Activated naive CD4-positive, alpha-beta T cell treated with anti-CD3 and anti-CD28 coated beads, Interleukin-2, amount 50 U/mL, for 24 hours (primary cell): Measurements from ENCODE around the gene FAM186B.

ENCODE experiments used
- H3K27ac Mint-ChIP-seq: one replicate; pipeline ENCODE4 v1.8.0; 2021; ENCODE audit warnings: mild to moderate bottlenecking, mixed read lengths
- H3K27me3 Mint-ChIP-seq: one replicate; pipeline ENCODE4 v1.8.0; 2021; ENCODE audit warnings: mixed read lengths
- H3K36me3 Mint-ChIP-seq: one replicate; pipeline ENCODE4 v1.8.0; 2021; ENCODE audit warnings: mixed read lengths
- H3K4me1 Mint-ChIP-seq: one replicate; pipeline ENCODE4 v1.8.0; 2021; ENCODE audit warnings: mixed read lengths
- H3K4me3 Mint-ChIP-seq: one replicate; pipeline ENCODE4 v1.8.0; 2021; ENCODE audit warnings: mild to moderate bottlenecking, mixed read lengths
- H3K9me3 Mint-ChIP-seq: one replicate; pipeline ENCODE4 v1.8.0; 2021; ENCODE audit warnings: mixed read lengths

FAM186B gene

GRCh38 chr12:49568442-49569162 lies 36.8 kb downstream of the FAM186B start:
- peaks cover 4% of the 10 kb centered on the region for H3K36me3 Mint-ChIP-seq
- peak overlapping the region; percentile 99 for H3K27ac Mint-ChIP-seq
- H3K9me3 Mint-ChIP-seq = no peaks in the 10 kb centered on the region
- H3K4me3 Mint-ChIP-seq = peak overlapping the region; percentile 99
- H3K4me1 Mint-ChIP-seq = peaks cover 65% of the 10 kb centered on the region
- no peaks in the 10 kb centered on the region for H3K27me3 Mint-ChIP-seq

GRCh38 chr12:49567611-49568441 lies 37.6 kb downstream of the FAM186B start, which contains the start of gene MCRS1:
Gene MCRS1 (minus strand): TSS chr12:49568142. CDS start chr12:49566731, 1,411 bp downstream.
- peak within 1 kb of the TSS; percentile 99 for H3K27ac Mint-ChIP-seq
- H3K27me3 Mint-ChIP-seq = no peaks in the 10 kb centered on the region
- peak within 1 kb of the TSS; percentile 99 for H3K4me3 Mint-ChIP-seq
- H3K9me3 Mint-ChIP-seq = no peaks in the 10 kb centered on the region
- H3K36me3 Mint-ChIP-seq = peaks cover 4% of the 10 kb centered on the region
- H3K4me1 Mint-ChIP-seq = peaks cover 65% of the 10 kb centered on the region

GRCh38 chr12:49567302-49567610 lies 38.2 kb downstream of the FAM186B start:
- Mint-ChIP-seq H3K27ac (peak overlapping the region; percentile 99), H3K27me3 (no peaks in the 10 kb centered on the region), H3K36me3 (peaks cover 5% of the 10 kb centered on the region), H3K4me1 (peaks cover 65% of the 10 kb centered on the region), H3K4me3 (peak overlapping the region; percentile 99), H3K9me3 (no peaks in the 10 kb centered on the region)

GRCh38 chr12:49566361-49566760 lies 39.1 kb downstream of the FAM186B start:
- H3K27ac Mint-ChIP-seq = no peak overlapping the region
- H3K36me3 Mint-ChIP-seq = peaks cover 7% of the 10 kb centered on the region

GRCh38 chr12:49565406-49566265 lies 39.8 kb downstream of the FAM186B start:
- H3K36me3 Mint-ChIP-seq = peaks cover 10% of the 10 kb centered on the region
- peak overlapping the region; percentile 44 for H3K4me3 Mint-ChIP-seq
- H3K4me1 Mint-ChIP-seq = peaks cover 55% of the 10 kb centered on the region
- H3K9me3 Mint-ChIP-seq = no peaks in the 10 kb centered on the region
- no peaks in the 10 kb centered on the region for H3K27me3 Mint-ChIP-seq
- peak overlapping the region; percentile 90 for H3K27ac Mint-ChIP-seq

More at GRCh38 chr12:49566361-49566760, 39.1 kb downstream of the FAM186B start:
- Mint-ChIP-seq H3K4me1 (peaks cover 58% of the 10 kb centered on the region), H3K27me3 (no peaks in the 10 kb centered on the region), H3K9me3 (no peaks in the 10 kb centered on the region), H3K4me3 (peak overlapping the region; percentile 11)

GRCh38 chr12:49564686-49565405 lies 40.6 kb downstream of the FAM186B start:
- H3K9me3 Mint-ChIP-seq = no peaks in the 10 kb centered on the region
- peaks cover 12% of the 10 kb centered on the region for H3K36me3 Mint-ChIP-seq
- H3K27ac Mint-ChIP-seq = peak overlapping the region; percentile 46
- H3K4me3 Mint-ChIP-seq = peak overlapping the region; percentile 42
- no peaks in the 10 kb centered on the region for H3K27me3 Mint-ChIP-seq
- peaks cover 55% of the 10 kb centered on the region for H3K4me1 Mint-ChIP-seq

GRCh38 chr12:49563951-49564685 lies 41.3 kb downstream of the FAM186B start:
- Mint-ChIP-seq H3K4me3 (no peak overlapping the region), H3K9me3 (no peaks in the 10 kb centered on the region), H3K27me3 (no peaks in the 10 kb centered on the region), H3K36me3 (peaks cover 13% of the 10 kb centered on the region), H3K4me1 (peaks cover 55% of the 10 kb centered on the region), H3K27ac (peak overlapping the region; percentile 23)

GRCh38 chr12:49562831-49563230 lies 42.6 kb downstream of the FAM186B start:
- Mint-ChIP-seq H3K4me1 (peaks cover 46% of the 10 kb centered on the region), H3K27ac (no peak overlapping the region), H3K36me3 (peaks cover 13% of the 10 kb centered on the region), H3K4me3 (no peak overlapping the region), H3K27me3 (no peaks in the 10 kb centered on the region), H3K9me3 (no peaks in the 10 kb centered on the region)

- H3K27me3 Mint-ChIP-seq = no peaks in the 10 kb centered on the region
- H3K36me3 Mint-ChIP-seq = peaks cover 13% of the 10 kb centered on the region
- H3K4me1 Mint-ChIP-seq = peaks cover 42% of the 10 kb centered on the region
- no peaks in the 10 kb centered on the region for H3K9me3 Mint-ChIP-seq
- H3K4me3 Mint-ChIP-seq = no peak overlapping the region
- H3K27ac Mint-ChIP-seq = no peak overlapping the region
Observed at GRCh38 chr12:49562233-49562632, 43.2 kb downstream of the FAM186B start.

- Mint-ChIP-seq H3K36me3 (peaks cover 13% of the 10 kb centered on the region), H3K27ac (no peak overlapping the region), H3K4me1 (peaks cover 33% of the 10 kb centered on the region), H3K9me3 (no peaks in the 10 kb centered on the region), H3K4me3 (no peak overlapping the region), H3K27me3 (no peaks in the 10 kb centered on the region)
Observed at GRCh38 chr12:49560695-49561094, 44.7 kb downstream of the FAM186B start.

- Mint-ChIP-seq H3K4me3 (no peak overlapping the region), H3K27ac (no peak overlapping the region), H3K4me1 (peaks cover 17% of the 10 kb centered on the region), H3K36me3 (peaks cover 13% of the 10 kb centered on the region), H3K27me3 (no peaks in the 10 kb centered on the region), H3K9me3 (no peaks in the 10 kb centered on the region)
Observed at GRCh38 chr12:49559011-49559675, 46.3 kb downstream of the FAM186B start.

- H3K27ac Mint-ChIP-seq = no peak overlapping the region
- no peaks in the 10 kb centered on the region for H3K27me3 Mint-ChIP-seq
- H3K36me3 Mint-ChIP-seq = peaks cover 12% of the 10 kb centered on the region
- no peaks in the 10 kb centered on the region for H3K9me3 Mint-ChIP-seq
- H3K4me3 Mint-ChIP-seq = no peak overlapping the region
- peaks cover 12% of the 10 kb centered on the region for H3K4me1 Mint-ChIP-seq
Observed at GRCh38 chr12:49558526-49558925, 46.9 kb downstream of the FAM186B start.

- Mint-ChIP-seq H3K36me3 (peaks cover 12% of the 10 kb centered on the region), H3K4me3 (no peak overlapping the region), H3K27me3 (no peaks in the 10 kb centered on the region), H3K4me1 (peaks cover 12% of the 10 kb centered on the region), H3K9me3 (no peaks in the 10 kb centered on the region), H3K27ac (no peak overlapping the region)
Observed at GRCh38 chr12:49557917-49558215, 47.6 kb downstream of the FAM186B start.
